Caco-2 (cell line): ENCODE data around the gene SEC11A. TPM values are rescaled to one million over a fixed set of nuclear protein-coding genes. Genes with fewer than 3 reads are reported as not detected.

Experiments used
- BruUV-seq: library from RNA; stranded (reverse); fragments of 400-500 nt; replicated peaks from 2 replicates; lab custom pipeline; 2021; lab: Mats Ljungman, UMichigan
- CTCF ChIA-PET: fragments of 300-600 bp; sonication (Branson Sonifier 250); formaldehyde crosslinking; loops from one replicate; lab custom pipeline; 2022; ENCODE audit warnings: antibody characterized with exemption; lab: Charles Lee
- POLR2A ChIA-PET: fragments of 300-600 bp; sonication (Branson Sonifier 250); formaldehyde crosslinking; loops from one replicate; lab custom pipeline; 2022; ENCODE audit warnings: antibody characterized with exemption; lab: Charles Lee
- DNase-seq, 2 experiments: peaks; one replicate each; pipeline versions ENCODE4 v3.0.0 to v3.0.0-alpha.2; 2020 to 2022
- H3K27me3 ChIP-seq: replicated peaks from 2 replicates; pipeline ENCODE4 v1.6.0; 2011; ENCODE audit warnings: low read length; ENCODE audit not compliant: control insufficient read depth, insufficient read depth
- H3K36me3 ChIP-seq: 2 replicates; pipeline ENCODE4 v1.5.1; 2011; ENCODE audit warnings: low read length; ENCODE audit not compliant: control insufficient read depth, insufficient read depth
- H3K4me1 ChIP-seq: fragments of 250-450 bp; sonication (Bioruptor Pico); 2 replicates; pipeline ENCODE4 v1.5.1; 2020; ENCODE audit warnings: mild to moderate bottlenecking
- H3K4me3 ChIP-seq: 2 replicates; pipeline ENCODE4 v1.5.1; 2011; ENCODE audit warnings: low read depth, mild to moderate bottlenecking, control low read depth, low read length
- H3K9me3 ChIP-seq: fragments of 250-450 bp; sonication (Bioruptor Pico); 2 replicates; pipeline ENCODE4 v1.5.1; 2020; ENCODE audit warnings: mild to moderate bottlenecking, moderate library complexity
- H3K27ac Mint-ChIP-seq: one replicate; pipeline ENCODE4 v1.8.0; 2022; ENCODE audit warnings: mixed read lengths; ENCODE audit not compliant: unreplicated experiment
- H3K27me3 Mint-ChIP-seq: one replicate; pipeline ENCODE4 v1.8.0; 2022; ENCODE audit warnings: mixed read lengths; ENCODE audit not compliant: insufficient read depth, unreplicated experiment
- H3K36me3 Mint-ChIP-seq: one replicate; pipeline ENCODE4 v1.8.0; 2022; ENCODE audit warnings: mild to moderate bottlenecking, mixed read lengths; ENCODE audit not compliant: insufficient read depth, unreplicated experiment
- H3K4me1 Mint-ChIP-seq: one replicate; pipeline ENCODE4 v1.8.0; 2022; ENCODE audit warnings: low read depth, mixed read lengths; ENCODE audit not compliant: unreplicated experiment
- H3K4me3 Mint-ChIP-seq: one replicate; pipeline ENCODE4 v1.8.0; 2022; ENCODE audit warnings: mild to moderate bottlenecking, moderate library complexity, mixed read lengths; ENCODE audit not compliant: unreplicated experiment
- H3K9me3 Mint-ChIP-seq: one replicate; pipeline ENCODE4 v1.8.0; 2022; ENCODE audit warnings: mixed read lengths; ENCODE audit not compliant: unreplicated experiment
- CTCF ChIP-seq, 2 experiments: fragments of 200-600 bp in 1 of 2; IDR thresholded peaks; 1 replicate in 1 of 2; 2 replicates in 1 of 2; pipeline versions ENCODE4 v1.5.1 to v1.8.0; 2011 to 2022; ENCODE audit warnings: antibody characterized with exemption in 1 of 2, control low read depth in 1 of 2, inconsistent platforms in 1 of 2, low read depth in 1 of 2, low read length in 1 of 2, mild to moderate bottlenecking in 1 of 2, moderate library complexity in 1 of 2; ENCODE audit not compliant: insufficient read depth in 1 of 2, severe bottlenecking in 1 of 2, unreplicated experiment in 1 of 2
- intact Hi-C: fragments of 100-400 bp; cut with micrococcal nuclease; formaldehyde crosslinking; loops from one replicate; pipeline ENCODE4 v1.10.0; 2022; ENCODE audit not compliant: unreplicated experiment
- total RNA-seq: library from RNA; stranded (reverse); gene quantifications from 2 replicates; pipeline ENCODE4 v1.2.3, GENCODE V29; 2022

SEC11A gene
- total RNA-seq, 1 experiment from 2014 or later: 211 TPM

- no peaks in the 10 kb centered on the region for H3K9me3 ChIP-seq
- H3K36me3 ChIP-seq: peaks cover 2% of the 10 kb centered on the region
- Mint-ChIP-seq H3K36me3 (peaks cover 39% of the 10 kb centered on the region), H3K4me3 (peak overlapping the region; percentile 77), H3K4me1 (peaks cover 12% of the 10 kb centered on the region), H3K9me3 (no peaks in the 10 kb centered on the region), H3K27ac (no peak overlapping the region), H3K27me3 (no peaks in the 10 kb centered on the region)
- H3K4me3 ChIP-seq: no peak overlapping the region; the same call in 1 of the 2 replicates
- DNase-seq: no peak
- intact Hi-C loops: loop anchor here (10.0 kb wide), 1 partner anchor 58 kb away; the partner anchor contains the start of gene SEC11A
- ChIA-PET CTCF (interaction anchor here (3.3 kb wide), 1 partner anchor 58 kb away, joined by 18 read pairs; the partner anchor contains the start of gene ZSCAN2), POLR2A (no interaction called here)
- H3K4me1 ChIP-seq: peaks cover 10% of the 10 kb centered on the region; the same call in 1 of the 2 replicates
- TF ChIP-seq CTCF (IDR thresholded peaks at IDR 0.05; ENCODE audit: insufficient read depth in 1 of 2, low read depth in 1 of 2, low read length in 1 of 2, severe bottlenecking in 1 of 2, unreplicated experiment in 1 of 2): no peak
- no TSS peak for BruUV-seq
- no peaks in the 10 kb centered on the region for H3K27me3 ChIP-seq
Measured at GRCh38 chr15:84656972-84657371, 59.0 kb downstream of the SEC11A start.

- peaks cover 10% of the 10 kb centered on the region; the same call in 1 of the 2 replicates for H3K4me1 ChIP-seq
Measured at GRCh38 chr15:84654689-84655453, 61.1 kb downstream of the SEC11A start.

More at GRCh38 chr15:84654689-84655453, 61.1 kb downstream of the SEC11A start:
- Mint-ChIP-seq H3K4me1 (peaks cover 21% of the 10 kb centered on the region), H3K27ac (peak overlapping the region; percentile 98), H3K27me3 (no peaks in the 10 kb centered on the region), H3K4me3 (peak overlapping the region; percentile 97), H3K36me3 (peaks cover 29% of the 10 kb centered on the region), H3K9me3 (no peaks in the 10 kb centered on the region)
- no peaks in the 10 kb centered on the region for H3K9me3 ChIP-seq
- peak overlapping the region; percentile 62 for H3K4me3 ChIP-seq
- ChIA-PET CTCF (interaction anchor here (0.9 to 2.0 kb wide), 5 partner anchors 11 to 84 kb away, joined by 3 to 5 read pairs (median 4); no protein-coding TSS in a partner anchor), POLR2A (interaction anchor here (0.5 to 1.2 kb wide), 4 partner anchors 16 to 112 kb away, joined by 3 to 10 read pairs (median 4); no protein-coding TSS in a partner anchor)
- no peaks in the 10 kb centered on the region for H3K27me3 ChIP-seq
- intact Hi-C loops: loop anchor here (1.0 to 10.0 kb wide), 5 partner anchors 24 to 273 kb away; partner anchors contain the start of genes ALPK3 and SEC11A
- TSS peak; percentile 83 for BruUV-seq
- DNase-seq: peak; percentile 48 to 55
- peak; percentile 36 to 42 for TF ChIP-seq CTCF (IDR thresholded peaks at IDR 0.05; ENCODE audit: insufficient read depth in 1 of 2, low read depth in 1 of 2, low read length in 1 of 2, severe bottlenecking in 1 of 2, unreplicated experiment in 1 of 2)
- H3K36me3 ChIP-seq: peaks cover 2% of the 10 kb centered on the region
